Measurements from ENCODE around the gene RTP5.

RTP5 gene

DNA sequence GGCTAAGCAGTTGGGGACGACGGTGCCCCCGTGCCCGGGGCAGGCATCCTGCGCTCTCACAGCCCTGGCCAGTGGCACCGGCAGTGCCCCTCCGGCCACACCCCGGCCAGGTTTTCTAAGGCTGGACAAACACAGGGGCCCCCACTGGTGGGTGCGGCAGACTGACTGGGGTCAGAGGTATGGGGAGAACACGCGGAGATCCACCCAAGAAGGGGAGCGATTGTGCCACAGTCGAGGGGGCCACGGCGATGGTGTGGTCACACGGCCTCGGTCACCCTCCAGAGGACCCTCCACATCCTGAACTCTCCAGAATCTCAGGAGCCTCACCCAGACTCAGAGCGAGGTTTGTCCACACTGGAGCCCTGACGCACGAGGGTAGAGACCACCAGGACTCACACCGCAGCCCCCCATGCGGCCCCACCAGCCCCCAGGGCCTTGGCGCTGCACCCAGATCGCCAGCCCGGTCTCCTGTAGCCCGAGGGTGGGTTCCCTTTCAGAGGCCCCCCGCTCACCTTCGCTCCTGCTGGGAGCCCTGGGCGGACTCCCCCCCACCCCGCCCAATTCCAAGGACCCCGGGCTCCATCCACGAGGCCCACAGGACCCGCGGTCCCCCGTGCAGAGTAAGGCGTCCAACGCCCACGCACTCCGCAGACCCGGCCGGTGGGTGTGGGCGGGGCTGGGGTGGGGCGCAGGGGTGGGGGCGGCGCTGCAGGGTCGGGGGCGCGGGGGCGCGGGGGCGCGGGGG, 26.0 kb upstream of the RTP5 start:
- DNase-seq (ENCODE audit: low spot score), result no peak

DNA sequence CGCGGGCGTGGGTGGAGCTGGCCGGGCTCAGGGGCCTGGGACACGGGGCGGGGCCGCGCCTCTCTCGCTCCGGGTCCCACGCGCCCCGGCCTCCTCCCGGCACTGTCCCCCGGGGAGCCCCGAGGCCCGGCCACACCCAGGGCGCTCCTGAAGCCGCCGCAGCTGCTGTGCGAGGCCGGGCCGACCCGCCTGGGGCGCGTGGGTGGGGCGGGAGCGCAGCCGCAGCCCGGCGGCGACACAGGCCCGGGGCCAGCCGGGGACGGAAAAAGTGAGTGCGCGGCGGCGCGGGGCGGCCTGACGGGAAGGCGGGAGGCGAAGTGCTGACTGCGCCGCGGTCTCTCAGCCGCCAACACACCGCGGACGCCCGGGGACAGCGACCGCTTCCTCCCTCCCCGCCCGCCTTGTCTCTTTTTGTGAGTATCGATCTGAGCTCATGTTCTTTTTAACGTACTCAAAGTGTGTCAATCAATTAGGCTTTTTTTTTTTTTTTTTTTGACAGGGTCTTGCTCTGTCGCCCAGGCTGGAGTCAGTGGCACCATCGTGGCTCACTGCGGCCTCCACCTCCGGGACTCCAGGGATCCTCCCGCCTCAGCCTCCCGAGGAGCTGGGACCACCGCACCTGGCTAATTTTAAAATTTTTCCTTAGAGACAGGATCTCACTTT, 25.3 kb upstream of the RTP5 start:
- DNase-seq (ENCODE audit: low spot score), result peak; percentile 73

DNA sequence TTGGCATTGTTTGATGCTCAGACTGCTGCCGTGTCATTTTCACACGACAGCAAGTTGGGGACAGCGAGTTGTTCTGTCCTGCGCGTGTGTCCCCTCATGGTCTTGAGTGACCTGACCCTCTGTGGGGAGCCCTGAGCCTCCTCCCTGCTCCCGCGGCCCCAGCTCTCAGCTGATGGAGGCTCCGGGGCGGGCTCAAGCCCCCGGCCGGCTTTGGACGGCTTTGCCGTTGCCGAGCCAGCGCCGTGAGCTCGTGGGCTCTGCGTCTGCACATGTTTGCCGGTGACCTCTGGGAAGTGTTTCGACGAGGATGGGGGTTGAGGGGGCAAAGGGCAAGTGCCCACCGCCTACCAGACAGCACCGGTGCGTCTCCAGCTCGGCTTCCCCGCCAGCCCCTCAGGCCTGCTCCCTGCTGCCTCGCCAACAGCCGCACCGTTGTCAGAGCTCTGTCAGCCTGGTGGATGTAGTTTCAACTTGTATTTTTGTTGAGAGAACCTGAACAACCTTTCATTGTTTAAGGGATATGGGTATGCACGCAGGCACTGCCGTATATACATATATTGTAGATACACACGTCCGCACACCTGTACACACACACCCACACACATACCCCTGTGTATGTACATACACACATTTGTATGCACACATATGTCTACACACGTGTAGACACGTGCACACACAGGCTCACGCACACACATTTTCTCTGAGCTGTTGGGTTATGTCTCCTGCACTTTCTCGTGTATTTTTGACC, 24.5 kb upstream of the RTP5 start:
- DNase-seq (ENCODE audit: low spot score), result no peak

DNA sequence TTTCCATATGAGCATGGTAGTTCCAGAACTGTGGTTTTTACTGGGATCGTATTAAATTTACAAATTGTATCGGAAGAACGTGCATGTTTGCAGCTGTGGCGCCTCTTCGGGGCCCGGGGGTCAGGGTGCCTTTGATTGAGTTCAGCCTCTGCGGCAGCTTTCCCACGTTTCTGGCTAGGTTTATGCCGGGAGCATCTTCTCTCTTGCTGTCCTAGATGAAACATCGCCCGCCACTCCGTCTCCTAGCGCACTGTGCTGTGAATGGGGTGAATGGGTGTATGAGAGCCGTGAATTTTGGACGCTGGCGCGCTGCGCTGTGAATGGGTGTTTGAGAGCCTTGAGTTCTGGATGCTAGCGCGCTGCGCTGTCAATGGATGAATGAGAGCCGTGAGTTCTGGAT, 23.1 kb upstream of the RTP5 start:
- DNase-seq (ENCODE audit: low spot score), result no peak

DNA sequence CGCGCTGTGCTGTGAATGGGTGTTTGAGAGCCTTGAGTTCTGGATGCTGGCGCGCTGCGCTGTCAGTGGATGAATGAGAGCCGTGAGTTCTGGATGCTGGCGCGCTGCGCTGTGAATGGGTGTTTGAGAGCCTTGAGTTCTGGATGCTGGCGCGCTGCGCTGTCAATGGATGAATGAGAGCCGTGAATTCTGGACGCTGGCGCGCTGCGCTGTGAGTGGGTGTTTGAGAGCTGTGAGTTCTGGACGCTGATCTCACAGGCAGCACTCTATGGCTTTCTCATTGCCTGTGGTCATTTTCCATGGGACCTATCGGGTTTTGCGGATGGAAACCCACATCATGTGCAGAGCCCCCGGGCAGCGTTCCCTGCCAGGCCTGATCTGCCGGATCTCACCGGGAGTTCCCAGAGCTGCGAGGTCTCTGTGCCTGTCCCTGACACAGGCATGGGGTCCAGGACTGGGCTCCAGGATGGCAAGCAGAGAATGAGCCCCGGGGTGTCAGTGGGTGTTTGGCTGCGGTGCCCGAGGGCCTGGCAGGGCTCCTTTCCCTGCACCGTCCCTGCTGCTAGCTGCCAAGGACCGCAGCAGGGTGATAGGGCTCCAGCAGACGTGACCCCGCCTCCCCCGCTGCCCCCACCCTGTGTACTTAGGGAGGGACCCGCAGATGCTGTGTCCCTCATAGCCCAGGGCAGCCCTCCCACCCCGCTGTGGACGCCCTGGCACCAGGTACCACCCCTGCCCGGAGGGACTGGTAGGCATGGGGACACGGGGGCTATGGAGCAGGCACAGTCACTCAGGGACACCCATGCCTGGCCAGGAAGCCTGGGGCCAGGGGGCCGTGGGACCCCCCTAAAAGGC, 20.5 kb upstream of the RTP5 start:
- DNase-seq (ENCODE audit: low spot score), result no peak

DNA sequence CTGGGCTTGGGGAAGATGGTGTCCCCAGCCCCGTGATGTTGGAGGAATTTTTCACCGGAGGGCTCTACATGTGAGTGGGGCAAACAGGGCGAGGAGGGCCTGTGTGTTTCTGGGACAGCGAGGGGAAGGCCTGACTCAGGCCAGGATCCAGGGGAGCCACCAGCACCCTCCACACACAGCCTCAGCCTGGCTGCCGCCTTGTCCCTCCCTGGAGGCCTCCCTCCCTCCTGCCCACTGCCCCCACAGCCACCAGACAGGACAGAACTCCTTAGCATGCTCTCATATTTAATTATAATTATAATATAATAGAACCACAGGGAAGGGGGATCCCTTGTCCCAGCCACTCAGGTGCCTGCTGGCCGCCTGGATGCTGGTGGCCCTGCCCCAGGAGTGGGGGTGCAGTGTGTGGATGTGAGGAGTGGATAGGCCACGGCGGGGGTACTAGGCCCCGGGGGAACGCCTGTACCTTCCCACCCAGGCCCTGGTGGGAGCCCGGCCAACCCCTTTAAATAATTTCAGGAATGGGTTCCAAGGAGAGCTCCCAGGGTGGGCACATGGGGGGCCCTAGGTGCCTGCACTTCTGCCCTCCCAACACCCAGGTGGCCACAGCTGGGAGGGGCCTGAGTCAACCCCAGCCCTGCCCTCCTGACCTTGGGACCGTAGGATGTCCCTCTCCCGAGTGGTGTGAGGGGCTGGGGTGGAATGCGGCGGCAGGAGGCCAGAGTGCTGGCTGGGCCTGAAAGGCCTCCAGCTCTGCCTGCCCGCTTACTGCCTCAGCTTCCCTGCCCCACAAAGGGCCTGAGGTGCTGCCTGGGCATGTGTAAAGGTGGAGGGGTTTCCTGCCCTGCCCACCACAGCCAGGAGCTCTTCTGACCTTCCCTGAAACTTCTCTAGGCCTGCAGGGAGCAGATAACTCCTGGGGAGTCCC, 19.6 kb upstream of the RTP5 start:
- DNase-seq (ENCODE audit: low spot score), result no peak

DNA sequence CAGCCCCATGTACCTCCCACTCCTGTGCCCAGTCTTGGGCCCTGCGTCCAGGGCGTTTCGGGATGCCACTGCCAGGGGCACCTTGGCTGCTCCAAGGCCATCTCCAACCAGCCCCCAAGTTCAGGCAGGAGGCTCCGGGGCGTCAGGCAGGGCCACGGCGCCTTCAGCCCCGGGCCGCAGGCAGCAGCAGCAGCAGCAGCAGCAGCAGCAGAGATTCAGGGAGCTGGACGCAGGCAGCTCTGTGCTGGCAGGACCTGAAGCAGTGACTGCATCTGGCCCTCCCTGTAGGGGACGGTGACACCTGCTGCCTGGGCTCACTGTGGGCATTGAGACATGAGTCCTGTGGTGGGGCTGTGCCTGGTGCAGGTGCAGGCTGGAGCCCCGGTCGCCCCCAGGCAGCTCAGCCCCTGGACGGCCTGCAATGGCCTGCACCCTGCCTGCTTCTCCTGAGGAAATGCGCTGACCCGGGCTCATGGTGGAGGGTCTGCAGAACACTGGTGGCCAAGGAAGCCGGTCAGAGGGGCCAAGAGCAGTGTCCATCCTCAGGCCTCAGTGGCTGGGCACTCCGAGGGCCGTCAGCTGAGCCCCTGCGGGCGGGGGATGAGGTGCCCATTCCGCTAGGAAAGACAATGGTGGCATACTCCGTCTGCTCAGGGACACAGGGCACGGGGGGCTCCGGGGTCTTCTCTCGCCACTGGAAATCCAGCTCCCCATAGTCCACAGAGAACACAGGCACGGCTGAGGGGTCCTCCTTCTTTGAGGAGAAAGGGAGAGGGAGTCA, 18.8 kb upstream of the RTP5 start:
- no peak for DNase-seq (ENCODE audit: low spot score)

DNA sequence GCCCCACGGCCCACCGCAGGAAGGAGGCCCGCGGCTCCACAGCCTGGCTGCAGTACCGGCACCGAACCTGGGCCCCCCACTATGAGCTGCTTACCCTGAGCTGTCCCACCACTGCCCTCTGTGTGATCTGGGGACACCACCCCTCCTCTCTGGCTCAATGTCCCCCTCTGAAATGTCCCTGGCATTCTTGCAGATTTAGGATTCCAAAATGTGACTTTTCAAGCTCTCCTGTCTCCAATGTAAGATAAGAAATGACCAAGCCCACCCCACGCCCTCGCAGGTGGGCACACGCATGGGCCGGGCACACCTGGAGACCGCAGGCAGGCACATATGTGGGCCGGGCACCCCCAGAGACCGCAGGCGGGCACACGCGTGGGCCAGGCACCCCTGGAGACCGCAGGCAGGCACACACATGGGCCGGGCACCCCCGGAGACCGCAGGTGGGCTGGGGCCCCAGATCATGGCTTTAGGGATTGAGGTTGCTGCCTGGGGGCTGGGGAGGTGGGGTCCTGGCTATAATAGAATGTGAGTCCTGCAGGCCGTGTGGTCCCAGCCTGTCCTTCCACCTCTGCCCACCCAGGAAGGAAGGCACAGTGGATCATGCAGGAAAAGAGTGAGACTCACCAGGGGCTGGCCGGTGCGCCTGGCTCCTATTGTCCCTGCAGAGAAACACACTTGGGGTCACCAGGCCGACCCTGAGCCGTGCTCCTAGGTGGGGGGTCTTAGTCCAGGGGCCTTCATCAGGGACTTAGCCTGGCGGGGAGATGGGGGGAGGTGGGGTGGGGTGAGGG, 18.0 kb upstream of the RTP5 start:
- DNase-seq (ENCODE audit: low spot score), result no peak

DNA sequence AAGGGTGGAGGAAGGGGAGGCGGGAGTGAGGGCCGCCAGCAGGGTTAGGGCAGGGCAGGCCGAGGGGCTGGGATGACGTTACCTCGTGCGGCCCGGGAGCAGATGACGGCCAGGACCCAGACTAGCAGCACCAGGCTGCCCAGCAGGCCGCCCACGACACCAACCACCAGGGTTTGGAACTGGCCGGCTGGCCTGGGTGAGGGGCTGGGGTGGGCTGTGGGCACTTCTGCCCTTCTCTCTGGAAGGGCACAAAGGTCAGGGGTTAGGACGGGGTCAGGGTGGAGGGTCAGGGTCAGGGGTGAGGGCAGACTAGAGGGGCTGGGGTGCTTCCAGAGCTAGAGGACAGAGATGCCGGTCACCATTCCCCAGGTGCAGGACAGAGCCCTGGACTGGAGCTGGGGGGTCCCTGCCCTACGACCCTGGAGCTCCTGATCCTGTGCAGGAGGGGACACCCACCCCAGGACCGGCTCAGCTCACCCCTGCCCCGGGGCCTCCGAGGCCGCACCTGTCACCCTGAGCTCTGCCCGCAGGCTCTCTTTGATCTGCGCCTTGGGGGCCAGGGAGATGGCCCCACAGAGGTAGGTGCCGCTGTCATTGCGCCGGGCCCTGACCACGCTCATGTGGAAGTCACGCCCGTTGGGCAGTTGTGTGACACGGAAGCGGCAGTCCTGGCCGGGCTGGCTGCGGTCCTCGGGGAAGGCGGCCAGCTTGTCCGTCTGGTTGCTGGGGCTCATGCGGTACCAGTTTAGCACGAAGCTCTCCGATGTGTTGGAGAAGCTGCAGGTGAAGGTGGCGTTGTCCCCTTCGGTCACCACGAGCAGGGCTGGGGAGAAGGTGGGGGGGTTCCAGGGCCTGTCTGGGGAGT, 17.2 kb upstream of the RTP5 start:
- DNase-seq (ENCODE audit: low spot score), result no peak

DNA sequence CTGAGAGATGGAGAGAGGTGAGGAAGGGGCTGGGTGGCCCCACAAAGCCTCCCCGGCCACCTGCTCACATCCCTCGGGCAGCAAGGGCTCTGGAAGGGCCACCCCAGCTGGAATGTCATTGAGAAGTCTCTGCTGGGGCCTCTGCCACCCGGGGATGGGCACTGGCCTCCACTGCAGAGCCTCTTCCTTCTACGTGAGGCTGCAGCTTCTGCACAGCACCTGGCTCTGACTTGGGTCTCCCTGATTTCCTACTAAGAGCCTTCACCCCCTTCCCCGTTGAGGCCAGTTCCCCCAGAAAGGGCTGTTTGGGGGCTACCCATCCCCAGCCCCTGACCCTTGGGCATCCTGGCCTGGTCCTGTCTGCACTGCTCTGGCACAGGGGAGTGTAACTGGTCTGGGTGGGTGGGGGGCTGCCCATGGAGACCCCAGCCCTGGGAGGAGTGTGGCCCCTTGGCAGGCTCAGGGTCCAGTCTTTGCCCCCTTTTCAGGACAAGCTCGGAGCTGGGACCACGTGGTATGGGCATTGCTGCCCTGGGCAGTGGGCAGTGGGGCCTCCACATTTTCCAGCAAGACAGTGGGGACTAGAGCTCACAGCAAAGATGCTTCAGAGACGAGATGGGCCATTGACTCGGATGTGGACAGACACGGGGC, 16.4 kb upstream of the RTP5 start:
- no peak for DNase-seq (ENCODE audit: low spot score)

DNA sequence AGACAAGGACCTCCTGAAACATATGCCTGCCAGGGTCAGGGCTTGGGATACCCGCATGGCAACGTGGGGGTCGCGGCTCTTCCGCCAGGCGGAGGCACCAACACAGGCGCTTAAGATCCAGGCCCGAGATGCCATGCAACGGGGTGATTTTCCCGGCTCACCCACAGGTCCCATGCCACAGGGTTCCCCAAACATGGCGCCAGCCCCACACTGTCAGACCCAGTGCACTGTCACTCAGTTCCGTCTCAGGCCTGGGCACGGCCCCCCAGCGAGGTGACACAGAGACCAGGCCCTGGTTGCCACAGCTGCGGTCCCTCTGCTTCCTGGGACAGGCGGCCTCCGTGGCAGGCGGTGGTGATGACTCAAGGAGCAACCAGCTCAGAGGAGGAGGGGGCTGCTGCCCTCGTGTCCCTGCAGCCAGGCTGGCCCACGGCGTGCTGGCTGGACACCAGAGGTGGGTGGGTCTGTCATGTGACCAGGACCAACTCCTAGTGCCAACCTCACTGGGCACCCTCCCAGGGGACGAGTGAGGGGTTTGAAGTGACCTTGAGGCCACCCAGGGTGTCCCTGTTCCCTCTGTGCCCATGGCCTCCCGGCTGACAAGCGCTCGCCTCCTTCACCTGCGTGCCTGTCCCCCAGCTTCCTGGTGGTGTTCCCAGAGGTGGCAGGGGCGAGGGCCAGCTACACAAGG, 15.7 kb upstream of the RTP5 start:
- no peak for DNase-seq (ENCODE audit: low spot score)

DNA sequence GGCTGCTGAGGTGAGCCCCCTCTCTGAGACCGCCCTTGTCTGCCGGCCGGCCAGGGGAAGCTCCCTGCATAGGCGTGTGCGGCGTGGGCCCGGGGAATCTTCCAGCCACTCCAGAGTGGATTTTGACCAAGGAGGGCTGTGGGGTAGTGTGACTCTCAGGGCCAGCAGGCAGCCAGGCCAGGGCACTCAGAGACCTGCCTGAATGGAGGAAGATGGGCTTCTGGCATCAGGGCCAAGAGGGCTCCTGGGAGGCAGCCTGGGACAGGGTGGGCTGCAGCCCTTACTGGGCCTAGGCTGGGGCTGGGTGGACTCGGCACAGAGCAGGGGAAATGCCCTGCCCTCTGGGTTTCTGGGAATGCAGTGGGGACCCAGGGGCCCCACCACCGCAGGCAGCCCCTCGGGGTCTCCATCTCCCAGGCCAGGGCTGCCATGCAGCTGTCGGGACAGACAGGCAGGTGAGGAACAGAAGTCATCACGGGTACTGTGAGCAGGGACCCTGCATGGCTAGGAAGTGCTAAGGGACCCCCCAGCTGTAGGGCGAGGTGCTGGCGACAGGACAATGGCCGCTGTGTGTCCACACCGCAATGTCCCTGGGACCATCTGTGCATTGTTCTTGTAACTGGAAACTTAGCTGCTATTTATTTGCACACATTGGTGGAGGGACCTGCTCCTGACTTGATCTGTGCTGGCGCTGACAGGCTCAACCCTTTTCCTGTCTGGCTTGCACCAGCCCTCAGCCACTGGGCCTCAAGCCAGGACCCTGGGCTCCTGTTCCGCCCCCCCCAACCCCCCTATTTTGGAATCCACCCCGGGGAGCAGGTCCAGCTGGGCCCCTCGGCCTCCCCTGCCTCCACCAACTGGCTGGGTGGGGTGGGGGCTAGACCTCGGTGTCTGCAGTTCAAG, 14.9 kb upstream of the RTP5 start:
- no peak for DNase-seq (ENCODE audit: low spot score)

DNA sequence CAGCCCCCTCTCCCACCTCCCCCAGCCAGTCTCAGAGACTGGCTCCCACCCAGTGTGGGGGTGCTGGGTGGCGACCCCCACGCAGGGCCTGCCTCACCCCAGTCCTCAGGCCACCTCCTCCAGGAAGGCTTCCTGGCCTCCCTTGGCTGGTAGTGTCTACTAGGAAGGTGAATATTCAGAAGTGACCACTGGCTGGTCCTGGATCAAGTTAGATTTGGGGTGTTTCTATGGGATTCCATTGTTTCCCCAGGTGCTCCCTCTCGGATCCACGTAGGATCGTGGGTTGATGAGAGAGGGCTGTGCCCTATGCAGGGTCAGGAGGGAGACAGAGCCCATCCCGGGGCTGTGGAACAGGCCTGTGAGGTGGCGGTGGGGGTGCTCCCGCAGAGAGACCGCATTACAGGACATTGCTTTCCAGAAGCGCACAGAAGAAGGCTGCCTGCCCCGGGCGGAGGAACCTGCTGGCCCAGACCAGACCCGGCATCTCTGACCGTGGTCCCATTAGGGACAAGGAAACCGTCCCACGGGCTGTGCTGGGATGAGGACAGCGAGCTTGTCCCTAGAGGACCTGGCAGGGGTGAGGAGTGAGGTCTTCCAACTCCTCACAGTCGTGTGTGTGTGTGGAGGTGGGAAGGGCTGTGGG, 14.2 kb upstream of the RTP5 start:
- DNase-seq (ENCODE audit: low spot score), result no peak

DNA sequence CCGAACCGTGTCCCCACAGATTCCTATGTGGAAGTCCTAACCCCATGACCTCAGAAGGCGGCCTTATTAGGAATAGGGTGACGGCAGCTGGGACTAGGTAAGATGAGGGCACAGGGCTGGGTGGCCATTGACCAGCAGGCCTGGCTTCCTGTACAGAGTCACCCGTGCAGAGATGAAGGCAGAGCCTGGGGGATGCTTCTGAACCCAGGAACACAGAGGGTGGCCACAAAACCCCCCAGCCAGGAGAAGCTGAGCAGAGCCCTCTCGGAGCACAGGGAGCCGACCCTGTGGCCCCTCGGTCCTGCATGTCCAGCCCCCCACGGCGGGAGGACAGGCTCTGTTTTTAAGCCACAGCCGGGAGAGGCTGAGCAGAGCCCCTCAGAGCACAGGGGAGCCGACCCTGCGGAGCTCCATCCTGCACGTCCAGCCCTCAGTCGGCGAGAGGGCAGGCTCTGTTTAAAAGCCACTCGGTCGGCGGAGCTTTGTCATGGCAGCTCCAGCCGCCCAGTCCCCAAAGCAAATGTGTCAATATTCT, 13.6 kb upstream of the RTP5 start:
- DNase-seq (ENCODE audit: low spot score), result no peak

DNA sequence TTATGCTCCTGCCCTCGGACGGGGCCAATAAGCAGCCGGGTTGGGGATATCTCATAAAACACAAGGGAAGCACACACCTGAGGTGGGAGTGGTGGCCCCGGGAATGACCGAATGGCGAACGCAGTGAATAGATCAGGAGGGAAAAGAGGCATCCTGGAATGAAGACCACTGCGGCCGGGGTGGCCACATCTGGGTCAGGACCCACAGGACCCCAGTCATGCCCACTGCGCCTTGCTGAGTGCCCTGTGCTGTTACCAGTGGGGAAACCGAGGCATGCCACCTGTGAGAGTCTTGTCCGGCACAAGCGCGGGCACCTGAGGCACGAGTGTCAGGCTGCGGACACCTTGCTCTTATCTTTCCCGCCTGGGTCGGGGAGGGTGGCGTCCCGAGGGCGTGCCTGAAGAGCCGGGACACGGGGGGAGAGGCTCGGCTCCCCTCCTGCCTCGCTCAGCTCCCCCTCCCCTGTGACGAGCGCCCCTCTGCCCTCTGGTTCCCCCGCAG, 12.4 kb upstream of the RTP5 start:
- no peak for DNase-seq (ENCODE audit: low spot score)
